Skeletal muscle tissue (tissue), 4 donors: ENCODE results near the gene GABBR2. TPM values are rescaled to one million over a fixed set of nuclear protein-coding genes. Genes with fewer than 3 reads are reported as not detected.

ENCODE experiments used
- H3K27ac ChIP-seq: one replicate; pipeline ENCODE4 v1.7.0; 2013; ENCODE audit warnings: mild to moderate bottlenecking, low read depth, low read length, inconsistent platforms
- H3K27me3 ChIP-seq, 3 donors: one replicate each; pipeline ENCODE4 v1.7.0; 2013; ENCODE audit warnings: low read length in 3 of 3; ENCODE audit not compliant: control insufficient read depth in 3 of 3, insufficient read depth in 3 of 3
- H3K36me3 ChIP-seq, 3 donors: one replicate each; pipeline ENCODE4 v1.7.0; 2013; ENCODE audit warnings: low read length in 3 of 3; ENCODE audit not compliant: control insufficient read depth in 3 of 3, insufficient read depth in 3 of 3
- H3K4me1 ChIP-seq, 3 donors: one replicate each; pipeline ENCODE4 v1.7.0; 2013; ENCODE audit warnings: low read length in 3 of 3, mild to moderate bottlenecking in 3 of 3; ENCODE audit not compliant: control insufficient read depth in 3 of 3, insufficient read depth in 3 of 3
- H3K4me3 ChIP-seq, 3 donors: one replicate each; pipeline ENCODE4 v1.7.0; 2013; ENCODE audit warnings: low read length in 3 of 3
- H3K9ac ChIP-seq, 3 donors: one replicate each; pipeline ENCODE4 v1.7.0; 2013; ENCODE audit warnings: low read length in 3 of 3, mild to moderate bottlenecking in 3 of 3, moderate library complexity in 2 of 3, low read depth in 1 of 3
- H3K9me3 ChIP-seq, 3 donors: one replicate each; pipeline ENCODE4 v1.7.0; 2013; ENCODE audit warnings: low read length in 3 of 3; ENCODE audit not compliant: control insufficient read depth in 3 of 3
- total RNA-seq: library from RNA; depleted of rRNA; stranded (reverse); fragments of >200 nt; gene quantifications from one replicate; pipeline ENCODE4 v1.2.3, GENCODE V29; 2014
- donor health status: Osteomylitis.

The GABBR2 gene
- total RNA-seq, 1 donor from 2014 or later: under 0.01 TPM

DNA sequence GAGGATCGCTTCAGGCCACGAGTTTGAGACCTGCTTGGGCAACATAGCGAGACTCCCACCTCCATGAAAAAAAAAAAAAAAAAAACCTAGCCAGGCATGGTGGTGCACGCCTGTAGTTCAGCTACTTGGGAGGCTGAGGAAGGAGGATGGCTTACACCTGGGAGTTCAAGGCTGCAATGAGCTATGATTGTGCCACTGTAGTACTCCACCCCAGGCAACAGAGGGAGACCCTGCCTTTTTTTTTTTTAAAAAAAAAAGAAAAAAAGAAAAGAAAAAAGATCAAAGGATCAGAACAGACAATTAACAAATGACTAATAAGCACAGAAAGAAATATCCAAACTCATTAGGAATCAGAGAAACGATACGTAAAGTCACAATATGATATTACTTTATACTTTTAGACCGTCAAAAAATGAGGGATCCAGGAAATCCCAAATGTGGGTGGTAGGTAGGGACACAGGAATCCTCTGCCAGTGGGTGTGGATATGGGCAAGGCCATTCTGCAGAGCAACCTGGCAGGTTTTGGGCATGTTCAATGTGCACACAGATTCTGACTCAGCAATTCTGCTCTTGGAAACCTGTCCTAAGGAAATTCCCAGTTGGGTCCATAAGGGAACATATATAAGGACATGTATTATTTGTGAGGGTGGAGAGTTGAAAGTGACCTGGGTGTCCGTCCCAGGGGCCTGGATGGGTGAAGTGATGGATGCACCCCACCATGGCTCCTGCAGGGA, 308.6 kb downstream of the GABBR2 start:
- Histone ChIP-seq H3K4me1 (no peaks in the 10 kb centered on the region), H3K9ac (no peak overlapping the region), H3K36me3 (no peaks in the 10 kb centered on the region), H3K9me3 (no peaks in the 10 kb centered on the region), H3K4me3 (no peak overlapping the region), H3K27ac (no peak overlapping the region), H3K27me3 (peaks cover 0 to 15% (median 15%) of the 10 kb centered on the region in 3 donors)

DNA sequence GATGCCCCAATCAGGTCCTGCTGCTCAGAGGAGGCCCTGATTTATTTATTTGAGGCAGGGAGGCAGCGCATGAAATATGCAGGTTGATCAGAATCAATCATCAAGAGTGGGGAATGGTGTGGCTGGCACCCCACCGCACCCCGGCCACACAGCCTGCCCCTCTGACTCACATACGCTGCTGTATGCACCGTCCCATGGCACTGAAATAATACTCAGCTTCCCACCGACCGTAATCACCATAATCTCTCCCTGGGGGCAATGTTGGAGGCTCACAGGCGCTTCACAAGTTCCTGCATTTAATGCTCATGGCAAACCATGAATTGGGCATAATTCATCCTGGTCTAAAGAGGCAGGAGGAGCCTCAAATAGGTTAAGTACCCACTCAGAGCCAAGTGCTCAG, 312.1 kb downstream of the GABBR2 start:
- no peak overlapping the region for H3K27ac ChIP-seq
- H3K27me3 ChIP-seq: peaks cover 0 to 15% (median 15%) of the 10 kb centered on the region in 3 donors
- no peaks in the 10 kb centered on the region for H3K36me3 ChIP-seq
- no peak overlapping the region for H3K9ac ChIP-seq
- H3K4me3 ChIP-seq: no peak overlapping the region
- no peaks in the 10 kb centered on the region for H3K4me1 ChIP-seq
- H3K9me3 ChIP-seq: no peaks in the 10 kb centered on the region

DNA sequence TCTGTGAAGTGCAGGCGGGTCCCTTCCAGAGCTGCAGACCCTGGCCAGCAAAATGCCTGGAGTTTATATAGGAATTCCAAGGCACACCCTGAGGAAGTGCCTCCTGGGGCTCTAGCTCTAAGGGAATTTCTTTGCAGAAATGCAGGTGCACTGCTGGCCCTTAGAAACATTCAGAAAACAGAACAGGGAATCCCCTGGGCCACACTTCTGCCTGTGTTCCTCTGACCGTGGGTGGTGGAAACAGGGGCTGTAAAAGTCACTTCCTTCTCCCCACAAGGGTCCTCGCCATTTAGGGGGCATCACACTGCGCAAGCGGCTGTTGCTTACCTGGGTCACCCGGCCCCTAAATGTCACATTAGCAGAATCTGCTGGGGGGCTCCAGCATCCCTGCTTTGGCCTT, 312.5 kb downstream of the GABBR2 start:
- H3K9ac ChIP-seq: no peak overlapping the region
- no peak overlapping the region for H3K4me3 ChIP-seq
- H3K9me3 ChIP-seq: no peaks in the 10 kb centered on the region
- no peaks in the 10 kb centered on the region for H3K36me3 ChIP-seq
- H3K4me1 ChIP-seq: no peaks in the 10 kb centered on the region
- H3K27me3 ChIP-seq: peaks cover 0 to 19% (median 15%) of the 10 kb centered on the region in 3 donors
- H3K27ac ChIP-seq: no peak overlapping the region

DNA sequence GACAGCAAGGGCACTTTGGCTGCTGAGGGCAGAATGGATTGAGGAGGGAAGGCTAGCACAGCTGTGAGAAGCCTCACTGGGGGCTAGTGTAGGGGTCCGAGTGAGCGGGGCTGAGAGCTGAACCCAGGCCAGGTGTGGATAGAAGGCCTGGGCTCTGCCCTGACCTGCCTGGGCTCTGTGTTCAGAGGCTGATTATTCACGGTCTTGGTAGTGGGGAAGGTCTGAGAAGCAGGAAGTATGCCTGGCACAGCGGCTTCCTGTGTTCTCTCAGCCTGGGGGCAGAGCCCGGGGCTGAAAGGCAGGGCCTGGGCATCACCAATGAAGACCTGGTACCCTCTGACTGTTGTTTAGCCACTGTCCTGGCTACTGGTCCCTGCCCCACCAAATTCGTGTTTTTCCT, 316.9 kb downstream of the GABBR2 start:
- H3K36me3 ChIP-seq: no peaks in the 10 kb centered on the region
- peaks cover 0 to 13% (median under 1%) of the 10 kb centered on the region in 3 donors for H3K27me3 ChIP-seq
- H3K27ac ChIP-seq: no peak overlapping the region
- H3K9ac ChIP-seq: no peak overlapping the region
- no peak overlapping the region for H3K4me3 ChIP-seq
- H3K9me3 ChIP-seq: no peaks in the 10 kb centered on the region
- H3K4me1 ChIP-seq: no peaks in the 10 kb centered on the region

DNA sequence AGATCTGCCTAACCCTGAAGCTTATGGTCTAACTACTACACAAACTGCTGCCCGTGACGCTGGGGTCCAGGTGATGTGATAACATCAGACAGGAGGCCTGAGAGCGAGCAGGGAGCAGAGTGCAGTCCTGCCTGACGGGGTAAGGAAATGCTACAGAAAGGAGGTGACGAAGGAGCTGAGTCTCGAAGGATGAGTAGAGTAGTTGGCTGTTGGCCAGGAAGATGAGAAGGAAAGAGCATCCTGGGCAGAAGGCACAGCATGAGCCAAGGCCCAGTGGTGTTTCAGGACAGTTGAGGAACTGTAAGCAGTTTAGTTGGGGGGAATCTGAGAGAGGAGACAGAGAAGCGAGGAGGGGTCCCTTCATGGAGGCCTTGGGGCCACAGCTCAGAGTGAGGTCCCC, 317.3 kb downstream of the GABBR2 start:
- Histone ChIP-seq H3K9ac (no peak overlapping the region), H3K4me1 (no peaks in the 10 kb centered on the region), H3K4me3 (no peak overlapping the region), H3K27ac (no peak overlapping the region), H3K36me3 (no peaks in the 10 kb centered on the region), H3K27me3 (peaks cover 0 to 10% (median 0%) of the 10 kb centered on the region in 3 donors), H3K9me3 (no peaks in the 10 kb centered on the region)

DNA sequence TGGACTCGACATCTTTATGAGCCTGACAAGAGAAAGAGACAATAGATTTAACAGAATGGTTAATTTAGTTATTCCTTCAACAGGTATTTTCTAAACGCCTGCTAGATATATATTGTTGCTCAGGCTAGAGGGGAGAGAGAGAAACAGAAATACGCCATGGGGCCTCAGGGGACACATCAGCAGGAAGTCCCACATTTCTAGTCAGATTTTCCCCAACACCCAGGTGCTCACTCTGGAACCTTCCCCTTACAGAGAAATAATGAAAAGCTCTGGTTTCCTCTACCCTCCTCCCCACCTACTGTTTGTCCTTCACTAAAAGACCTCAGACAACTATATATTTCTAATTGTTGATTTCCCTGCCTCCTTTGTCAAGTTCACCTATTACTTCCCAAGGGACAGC, 323.0 kb downstream of the GABBR2 start:
- H3K9me3 ChIP-seq: no peaks in the 10 kb centered on the region
- no peaks in the 10 kb centered on the region for H3K36me3 ChIP-seq
- H3K9ac ChIP-seq: no peak overlapping the region
- H3K27ac ChIP-seq: no peak overlapping the region
- H3K4me1 ChIP-seq: no peaks in the 10 kb centered on the region
- H3K27me3 ChIP-seq: peaks cover 0 to 4% (median under 1%) of the 10 kb centered on the region in 3 donors
- no peak overlapping the region for H3K4me3 ChIP-seq

DNA sequence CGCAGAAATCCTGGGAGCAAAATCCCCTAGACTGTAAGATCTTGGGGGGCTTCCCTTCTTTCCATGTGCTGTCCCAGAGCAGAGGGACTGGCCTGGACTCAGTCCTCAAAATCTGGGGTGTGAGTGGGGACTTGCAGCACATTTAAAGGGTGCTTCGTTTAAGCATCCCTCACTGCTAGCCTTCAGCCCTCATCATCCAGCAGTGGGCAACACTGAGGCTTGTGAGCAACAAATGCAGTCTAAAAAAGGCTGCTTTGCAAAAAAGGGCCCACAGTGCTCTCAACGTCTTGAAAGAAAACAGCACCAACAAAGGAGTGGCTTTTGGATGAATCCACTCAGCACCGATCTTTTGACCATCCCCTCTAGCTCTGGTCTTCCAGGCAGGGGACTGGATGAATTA, 325.0 kb downstream of the GABBR2 start:
- no peak overlapping the region for H3K4me3 ChIP-seq
- no peak overlapping the region for H3K27ac ChIP-seq
- no peaks in the 10 kb centered on the region for H3K9me3 ChIP-seq
- no peaks in the 10 kb centered on the region for H3K4me1 ChIP-seq
- no peaks in the 10 kb centered on the region for H3K36me3 ChIP-seq
- H3K9ac ChIP-seq: no peak overlapping the region
- peaks cover 0 to 5% (median 4%) of the 10 kb centered on the region in 3 donors for H3K27me3 ChIP-seq

DNA sequence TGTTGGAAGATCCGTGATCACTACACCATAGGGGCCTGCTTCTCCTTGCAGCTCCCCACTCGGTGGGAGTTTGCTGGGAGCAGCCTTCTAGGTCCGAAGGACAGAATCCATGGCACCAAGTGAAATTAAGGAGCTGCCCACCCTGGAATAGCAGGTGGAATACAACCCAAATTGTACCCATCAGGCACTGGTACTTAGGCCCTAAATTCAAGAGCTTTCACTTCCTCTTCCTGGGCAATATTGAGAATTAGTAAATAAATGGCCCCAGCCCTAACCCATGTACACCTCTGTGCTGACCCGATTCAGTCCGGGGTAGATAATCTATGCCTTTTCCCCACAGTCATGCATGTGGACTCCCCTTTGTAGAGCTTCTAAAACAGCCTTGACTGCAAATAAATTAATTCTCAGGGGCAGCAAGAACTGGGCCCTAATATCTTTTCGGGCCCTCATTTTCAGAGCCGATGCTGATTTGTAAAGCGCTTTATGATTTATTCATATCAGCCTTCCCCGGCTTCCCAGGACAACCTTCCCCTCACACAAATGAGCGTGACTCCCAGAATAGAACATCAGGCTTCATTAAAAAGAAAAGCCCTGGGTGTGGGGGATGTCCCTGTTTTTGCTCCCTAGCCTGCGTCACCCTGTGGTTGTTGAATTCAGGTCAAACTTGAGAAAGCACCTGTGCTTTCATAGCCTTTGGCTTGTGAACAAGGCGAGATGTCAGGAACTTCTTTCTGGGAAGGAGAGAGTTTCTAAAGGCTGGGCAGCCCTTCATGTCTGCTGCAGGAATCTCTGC, 327.2 kb downstream of the GABBR2 start:
- Histone ChIP-seq H3K9me3 (no peaks in the 10 kb centered on the region), H3K27ac (no peak overlapping the region), H3K4me1 (no peaks in the 10 kb centered on the region), H3K27me3 (peaks cover 0 to 5% (median 0%) of the 10 kb centered on the region in 3 donors), H3K4me3 (no peak overlapping the region), H3K36me3 (no peaks in the 10 kb centered on the region), H3K9ac (no peak overlapping the region)

DNA sequence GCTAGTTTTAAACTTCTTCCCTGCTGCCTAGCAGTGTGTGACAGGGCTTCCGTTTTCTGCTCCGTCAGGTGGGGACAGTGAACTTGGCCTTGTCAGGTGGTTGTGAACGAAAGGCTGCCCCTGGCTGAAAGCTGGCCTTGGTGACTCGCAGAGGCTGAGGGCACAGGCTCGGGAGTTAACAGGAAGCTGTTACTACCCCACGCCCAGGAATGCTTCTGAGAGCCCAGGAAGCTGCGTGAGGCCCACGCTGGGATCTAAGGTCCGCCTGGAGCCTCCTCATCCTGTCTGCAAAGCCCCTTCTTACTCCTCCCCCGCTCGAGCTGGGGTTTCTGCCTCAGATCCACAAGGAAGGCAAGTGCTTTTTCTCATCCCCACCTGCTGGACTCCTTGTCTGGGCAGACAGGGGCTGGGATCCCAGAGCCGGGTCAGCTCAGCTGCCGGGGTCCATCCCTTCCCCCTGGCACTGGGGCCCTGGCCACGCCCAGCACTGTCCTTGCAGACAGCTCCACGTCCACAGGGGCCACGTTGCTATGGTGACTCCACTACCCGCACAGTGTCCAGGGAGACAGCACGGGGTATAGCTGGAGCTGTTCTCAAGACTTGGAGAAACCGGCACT, 328.6 kb downstream of the GABBR2 start:
- no peak overlapping the region for H3K9ac ChIP-seq
- peaks cover 0 to 5% (median 0%) of the 10 kb centered on the region in 3 donors for H3K27me3 ChIP-seq
- H3K4me3 ChIP-seq: no peak overlapping the region
- no peaks in the 10 kb centered on the region for H3K9me3 ChIP-seq
- H3K4me1 ChIP-seq: no peaks in the 10 kb centered on the region
- no peak overlapping the region for H3K27ac ChIP-seq
- no peaks in the 10 kb centered on the region for H3K36me3 ChIP-seq

DNA sequence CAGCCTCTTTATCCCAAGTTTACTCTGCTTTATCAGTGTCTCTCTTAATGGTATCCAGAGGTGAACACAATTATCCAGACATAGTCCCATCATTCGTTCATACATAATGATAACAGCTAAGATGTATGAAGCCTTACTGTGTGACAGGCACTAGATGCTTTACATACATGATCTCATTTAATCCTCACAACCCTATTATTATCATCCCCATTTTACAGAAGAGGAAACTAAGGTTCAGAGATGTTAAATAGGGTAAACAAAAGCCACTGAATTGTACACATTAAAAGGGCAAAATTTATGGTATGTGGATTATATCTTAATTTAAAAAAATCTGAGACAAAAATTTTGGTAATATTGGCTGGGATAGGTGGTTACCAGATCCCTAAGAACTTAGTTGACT, 329.2 kb downstream of the GABBR2 start:
- peaks cover 0 to 5% (median 0%) of the 10 kb centered on the region in 3 donors for H3K27me3 ChIP-seq
- no peaks in the 10 kb centered on the region for H3K36me3 ChIP-seq
- no peaks in the 10 kb centered on the region for H3K9me3 ChIP-seq
- H3K9ac ChIP-seq: no peak overlapping the region
- H3K4me3 ChIP-seq: no peak overlapping the region
- no peaks in the 10 kb centered on the region for H3K4me1 ChIP-seq
- no peak overlapping the region for H3K27ac ChIP-seq
